H9 (cell line): ENCODE data around the gene SCFD2. TPM values are rescaled to one million over a fixed set of nuclear protein-coding genes. Genes with fewer than 3 reads are reported as not detected.

Experiments
- DNase-seq: peaks from one replicate; pipeline ENCODE4 v3.0.0-alpha.2; 2017
- H2AFZ ChIP-seq: one replicate; pipeline ENCODE4 v1.6.1; 2013; ENCODE audit warnings: mild to moderate bottlenecking, low read length, control low read depth, moderate library complexity
- H2AK5ac ChIP-seq: 2 replicates; pipeline ENCODE4 v1.6.1; 2013; ENCODE audit warnings: low read length, control low read depth, mixed read lengths; ENCODE audit not compliant: insufficient read length
- H2BK120ac ChIP-seq: one replicate; pipeline ENCODE4 v1.6.1; 2013; ENCODE audit warnings: low read depth, mild to moderate bottlenecking, low read length, control low read depth, inconsistent platforms; ENCODE audit not compliant: poor library complexity, severe bottlenecking
- H2BK12ac ChIP-seq: 2 replicates; pipeline ENCODE4 v1.6.1; 2013; ENCODE audit warnings: low read length, control low read depth, mixed read lengths, low read depth; ENCODE audit not compliant: insufficient read length
- H2BK15ac ChIP-seq: 2 replicates; pipeline ENCODE4 v1.6.1; 2013; ENCODE audit warnings: low read depth, low read length, control low read depth
- H2BK20ac ChIP-seq: one replicate; pipeline ENCODE4 v1.6.1; 2013; ENCODE audit warnings: low read depth, mild to moderate bottlenecking, low read length, control low read depth, inconsistent platforms; ENCODE audit not compliant: poor library complexity, severe bottlenecking
- H2BK5ac ChIP-seq: 2 replicates; pipeline ENCODE4 v1.6.1; 2013; ENCODE audit warnings: low read length, control low read depth, mixed read lengths; ENCODE audit not compliant: insufficient read length
- H3K14ac ChIP-seq: 2 replicates; pipeline ENCODE4 v1.6.1; 2013; ENCODE audit warnings: low read length, control low read depth; ENCODE audit not compliant: insufficient read depth
- H3K18ac ChIP-seq: 2 replicates; pipeline ENCODE4 v1.6.1; 2013; ENCODE audit warnings: low read depth, mild to moderate bottlenecking, mixed read lengths, low read length, control low read depth; ENCODE audit not compliant: insufficient read length
- H3K23ac ChIP-seq: 2 replicates; pipeline ENCODE4 v1.6.1; 2013; ENCODE audit warnings: low read length, control low read depth, mixed read lengths, low read depth; ENCODE audit not compliant: insufficient read length
- H3K23me2 ChIP-seq: 2 replicates; pipeline ENCODE4 v1.6.1; 2013; ENCODE audit warnings: low read depth, mild to moderate bottlenecking, mixed read lengths, low read length, control low read depth; ENCODE audit not compliant: insufficient read length, poor library complexity, severe bottlenecking
- H3K27ac ChIP-seq: 2 replicates; pipeline ENCODE4 v1.5.1; 2013; ENCODE audit warnings: low read length, control low read depth, mixed read lengths, low read depth; ENCODE audit not compliant: insufficient read length
- H3K27me3 ChIP-seq: 2 replicates; pipeline ENCODE4 v1.6.1; 2013; ENCODE audit warnings: low read length, control low read depth, inconsistent platforms; ENCODE audit not compliant: insufficient read depth
- H3K4ac ChIP-seq: 2 replicates; pipeline ENCODE4 v1.6.1; 2013; ENCODE audit warnings: low read depth, mild to moderate bottlenecking, control low read depth, inconsistent platforms, low read length, moderate library complexity
- H3K4me1 ChIP-seq: 2 replicates; pipeline ENCODE4 v1.6.1; 2013; ENCODE audit warnings: low read length, control low read depth, inconsistent platforms; ENCODE audit not compliant: insufficient read depth
- H3K4me2 ChIP-seq: 2 replicates; pipeline ENCODE4 v1.6.1; 2013; ENCODE audit warnings: low read length, control low read depth, mixed read lengths; ENCODE audit not compliant: insufficient read length, insufficient read depth
- H3K56ac ChIP-seq: 2 replicates; pipeline ENCODE4 v1.6.1; 2013; ENCODE audit warnings: low read depth, mild to moderate bottlenecking, mixed read lengths, low read length, control low read depth; ENCODE audit not compliant: insufficient read length
- H3K79me1 ChIP-seq: 2 replicates; pipeline ENCODE4 v1.6.1; 2013; ENCODE audit warnings: low read depth, mild to moderate bottlenecking, moderate library complexity, low read length, control low read depth, inconsistent platforms; ENCODE audit not compliant: insufficient read depth, poor library complexity, severe bottlenecking
- H3K79me2 ChIP-seq: 2 replicates; pipeline ENCODE4 v1.6.1; 2013; ENCODE audit warnings: low read length, control low read depth, inconsistent platforms; ENCODE audit not compliant: insufficient read depth
- H3K9ac ChIP-seq: 2 replicates; pipeline ENCODE4 v1.6.1; 2013; ENCODE audit warnings: low read length, control low read depth, mixed read lengths; ENCODE audit not compliant: insufficient read length; ENCODE audit errors: extremely low read depth
- H3K9me3 ChIP-seq: one replicate; pipeline ENCODE4 v1.6.1; 2013; ENCODE audit warnings: low read depth, low read length, inconsistent platforms; ENCODE audit not compliant: control insufficient read depth
- H3T11ph ChIP-seq: one replicate; pipeline ENCODE4 v1.6.1; 2013; ENCODE audit warnings: mild to moderate bottlenecking, low read length, control low read depth, inconsistent platforms
- H4K20me1 ChIP-seq: one replicate; pipeline ENCODE4 v1.6.1; 2013; ENCODE audit not compliant: control insufficient read depth, insufficient read length, insufficient read depth
- H4K5ac ChIP-seq: 2 replicates; pipeline ENCODE4 v1.6.1; 2013; ENCODE audit warnings: low read depth, mild to moderate bottlenecking, mixed read lengths, low read length, control low read depth; ENCODE audit not compliant: insufficient read length
- H4K8ac ChIP-seq: replicated peaks from 2 replicates; pipeline ENCODE4 v1.6.1; 2013; ENCODE audit warnings: low read length, control low read depth, mixed read lengths, low read depth; ENCODE audit not compliant: insufficient read length
- H4K91ac ChIP-seq: 2 replicates; pipeline ENCODE4 v1.6.1; 2013; ENCODE audit warnings: low read depth, mild to moderate bottlenecking, moderate library complexity, mixed read lengths, low read length, control low read depth; ENCODE audit not compliant: insufficient read length
- H3K27ac Mint-ChIP-seq, 3 experiments: 2 replicates in 2 of 3; 3 replicates in 1 of 3; pipeline ENCODE4 v1.8.0; 2020 to 2021; ENCODE audit warnings: mixed read lengths in 3 of 3, mild to moderate bottlenecking in 1 of 3, moderate library complexity in 1 of 3
- H3K27me3 Mint-ChIP-seq: 2 replicates; pipeline ENCODE4 v1.8.0; 2021; ENCODE audit warnings: low read depth, mild to moderate bottlenecking, moderate library complexity, mixed read lengths
- H3K36me3 Mint-ChIP-seq, 3 experiments: 2 replicates in 2 of 3; 3 replicates in 1 of 3; pipeline ENCODE4 v1.8.0; 2020 to 2021; ENCODE audit warnings: low read depth in 3 of 3, mixed read lengths in 3 of 3; ENCODE audit not compliant: insufficient read depth in 1 of 3
- H3K4me1 Mint-ChIP-seq, 2 experiments: 2 replicates each; pipeline ENCODE4 v1.8.0; 2020; ENCODE audit warnings: mixed read lengths in 2 of 2
- H3K4me3 Mint-ChIP-seq, 2 experiments: 2 replicates in 1 of 2; 3 replicates in 1 of 2; pipeline ENCODE4 v1.8.0; 2020 to 2021; ENCODE audit warnings: mild to moderate bottlenecking in 2 of 2, mixed read lengths in 2 of 2, moderate library complexity in 1 of 2
- H3K9me3 Mint-ChIP-seq, 2 experiments: 2 replicates in 1 of 2; 3 replicates in 1 of 2; pipeline ENCODE4 v1.8.0; 2020; ENCODE audit warnings: mild to moderate bottlenecking in 2 of 2, mixed read lengths in 2 of 2, moderate library complexity in 1 of 2
- CTCF ChIP-seq: fragments of 200-600 bp; sonication (generic); conservative IDR thresholded peaks from 3 replicates; pipeline ENCODE4 v1.8.0; 2021; ENCODE audit warnings: antibody characterized with exemption, mild to moderate bottlenecking
- WGBS: extraction: QIAGEN DNeasy Blood & Tissue Kit; methylation state at CpG from one replicate; pipeline ENCODE4 v1.1.7; 2013; ENCODE audit warnings: missing lambda C conversion rate, low lambda C conversion rate, mixed read lengths; ENCODE audit not compliant: insufficient read length; ENCODE audit errors: extremely low coverage; 5-methylcytosine and 5-hydroxymethylcytosine counted together
- total RNA-seq: library from RNA; stranded (reverse); gene quantifications from 2 replicates; pipeline ENCODE4 v1.2.1, GENCODE V29; 2021

Gene SCFD2
- total RNA-seq, 1 experiment from 2014 or later, result 10.1 TPM

- no peak overlapping the region for H3K4ac ChIP-seq
- no peak overlapping the region for H3K14ac ChIP-seq
- H3K56ac ChIP-seq, result no peak overlapping the region
- H3K79me2 ChIP-seq, result no peaks in the 10 kb centered on the region
- H3K27me3 ChIP-seq, result no peaks in the 10 kb centered on the region
- no peak overlapping the region for H4K91ac ChIP-seq
- no peak for TF ChIP-seq CTCF
- no peaks in the 10 kb centered on the region for H3K79me1 ChIP-seq
- no peaks in the 10 kb centered on the region for H4K20me1 ChIP-seq
- no peak overlapping the region for H2BK20ac ChIP-seq
- no peaks in the 10 kb centered on the region for H3K4me1 ChIP-seq
- Mint-ChIP-seq H3K27me3 (no peaks in the 10 kb centered on the region), H3K4me3 (no peak overlapping the region), H3K27ac (no peak overlapping the region), H3K36me3 (peaks cover 0 to 1% (median 0%) of the 10 kb centered on the region in 3 experiments; a peak in 1 of 7 replicates), H3K9me3 (peaks cover 2 to 5% of the 10 kb centered on the region in 2 experiments; a peak in 2 of 5 replicates), H3K4me1 (peaks cover 6 to 13% of the 10 kb centered on the region in 2 experiments; a peak in 2 of 4 replicates)
- no peak overlapping the region for H4K5ac ChIP-seq
- no peak for DNase-seq
- no peak overlapping the region for H2AFZ ChIP-seq
- no peak overlapping the region for H3K4me2 ChIP-seq
- H4K8ac ChIP-seq, result no peak overlapping the region
- no peak overlapping the region for H3K27ac ChIP-seq
- WGBS, result no CpG with 5 or more reads among the region's 3 CpGs
- no peak overlapping the region for H2BK15ac ChIP-seq
- H2AK5ac ChIP-seq, result no peak overlapping the region
- H2BK120ac ChIP-seq, result no peak overlapping the region
- no peaks in the 10 kb centered on the region for H3K9me3 ChIP-seq
- no peaks in the 10 kb centered on the region for H3K23me2 ChIP-seq
- no peak overlapping the region for H3K9ac ChIP-seq
- no peak overlapping the region for H3K18ac ChIP-seq
- no peak overlapping the region for H2BK12ac ChIP-seq
- no peak overlapping the region for H2BK5ac ChIP-seq
- no peak overlapping the region for H3T11ph ChIP-seq
- H3K23ac ChIP-seq, result no peak overlapping the region
Observed at GRCh38 chr4:53009824-53010223, 356.0 kb downstream of the SCFD2 start.
